Smooth muscle cell (in vitro differentiated cells): ENCODE results near the gene C10orf105. TPM values are rescaled to one million over a fixed set of nuclear protein-coding genes. Genes with fewer than 3 reads are reported as not detected.

Source experiments
- DNase-seq: peaks from one replicate; lab custom pipeline; 2025; ENCODE audit not compliant: unreplicated experiment; lab: John Stamatoyannopoulos, UW
- H2AFZ ChIP-seq: fragments of 200-600 bp; sonication (generic); 2 replicates; pipeline ENCODE4 v1.6.0; 2016; ENCODE audit warnings: antibody characterized with exemption, low read depth, mild to moderate bottlenecking
- H3F3A ChIP-seq: fragments of 200-600 bp; sonication (generic); 2 replicates; pipeline ENCODE4 v1.6.0; 2017; ENCODE audit warnings: antibody characterized with exemption, low read depth
- H3K27ac ChIP-seq: fragments of 200-600 bp; sonication (generic); 2 replicates; pipeline ENCODE4 v1.5.1; 2016; ENCODE audit warnings: low read depth, mild to moderate bottlenecking
- H3K27me3 ChIP-seq: fragments of 200-600 bp; sonication (generic); 2 replicates; pipeline ENCODE4 v1.6.1; 2016; ENCODE audit warnings: low read depth, mild to moderate bottlenecking
- H3K36me3 ChIP-seq: fragments of 200-600 bp; sonication (generic); 2 replicates; pipeline ENCODE4 v1.5.1; 2016; ENCODE audit warnings: low read depth
- H3K4me1 ChIP-seq: fragments of 200-600 bp; sonication (generic); 2 replicates; pipeline ENCODE4 v1.5.1; 2016; ENCODE audit warnings: low read depth
- H3K4me2 ChIP-seq: fragments of 200-600 bp; sonication (generic); 2 replicates; pipeline ENCODE4 v1.6.0; 2016; ENCODE audit warnings: mild to moderate bottlenecking
- H3K4me3 ChIP-seq: fragments of 200-600 bp; sonication (generic); 2 replicates; pipeline ENCODE4 v1.5.1; 2016; ENCODE audit warnings: mild to moderate bottlenecking
- H3K79me2 ChIP-seq: fragments of 200-600 bp; sonication (generic); 2 replicates; pipeline ENCODE4 v1.6.0; 2016; ENCODE audit warnings: low read depth, mild to moderate bottlenecking
- H3K9ac ChIP-seq: fragments of 200-600 bp; sonication (generic); 2 replicates; pipeline ENCODE4 v1.6.0; 2016; ENCODE audit warnings: low read depth
- H3K9me3 ChIP-seq: fragments of 200-600 bp; sonication (generic); replicated peaks from 2 replicates; pipeline ENCODE4 v1.5.1; 2016; ENCODE audit warnings: low read depth
- H4K20me1 ChIP-seq: fragments of 200-600 bp; sonication (generic); 2 replicates; pipeline ENCODE4 v1.6.0; 2016; ENCODE audit warnings: low read depth
- WGBS: methylation state at CpG from one replicate; pipeline ENCODE4 v1.1.7; 2016; ENCODE audit warnings: low lambda C conversion rate; 5-methylcytosine and 5-hydroxymethylcytosine counted together
- polyA plus RNA-seq: library from polyadenylated mRNA; unstranded; fragments of >200 nt; fragmentation: Nextera tagmentation; extraction: Ambion mirVana; gene quantifications from 2 replicates; pipeline ENCODE4 v1.2.1, GENCODE V29; 2016
- total RNA-seq: library from RNA; depleted of rRNA; stranded (reverse); fragments of >200 nt; gene quantifications from 2 replicates; pipeline ENCODE4 v1.2.3, GENCODE V29; 2014
- TF ChIP-seq, protein P1 (sequence below): fragments of 200-600 bp; sonication (generic); IDR thresholded peaks from 2 replicates; pipeline ENCODE4 v1.5.1; 2017; ENCODE audit warnings: borderline replicate concordance, mild to moderate bottlenecking, antibody characterized with exemption; ENCODE audit not compliant: insufficient read depth, poor library complexity, severe bottlenecking

Gene C10orf105
- total and polyA plus RNA-seq, 2 experiments from 2014 or later = 0.09 TPM; not detected in 1

- H3K4me3 ChIP-seq = no peak overlapping the region
- H3K4me1 ChIP-seq = no peaks in the 10 kb centered on the region
- no peak overlapping the region for H2AFZ ChIP-seq
- no peak overlapping the region for H3K9ac ChIP-seq
- H3K4me2 ChIP-seq = no peak overlapping the region
- H3K79me2 ChIP-seq = no peaks in the 10 kb centered on the region
- no peaks in the 10 kb centered on the region for H3K9me3 ChIP-seq
- no peak overlapping the region for H3K27ac ChIP-seq
- no peak for DNase-seq
- TF ChIP-seq, protein P1, sequence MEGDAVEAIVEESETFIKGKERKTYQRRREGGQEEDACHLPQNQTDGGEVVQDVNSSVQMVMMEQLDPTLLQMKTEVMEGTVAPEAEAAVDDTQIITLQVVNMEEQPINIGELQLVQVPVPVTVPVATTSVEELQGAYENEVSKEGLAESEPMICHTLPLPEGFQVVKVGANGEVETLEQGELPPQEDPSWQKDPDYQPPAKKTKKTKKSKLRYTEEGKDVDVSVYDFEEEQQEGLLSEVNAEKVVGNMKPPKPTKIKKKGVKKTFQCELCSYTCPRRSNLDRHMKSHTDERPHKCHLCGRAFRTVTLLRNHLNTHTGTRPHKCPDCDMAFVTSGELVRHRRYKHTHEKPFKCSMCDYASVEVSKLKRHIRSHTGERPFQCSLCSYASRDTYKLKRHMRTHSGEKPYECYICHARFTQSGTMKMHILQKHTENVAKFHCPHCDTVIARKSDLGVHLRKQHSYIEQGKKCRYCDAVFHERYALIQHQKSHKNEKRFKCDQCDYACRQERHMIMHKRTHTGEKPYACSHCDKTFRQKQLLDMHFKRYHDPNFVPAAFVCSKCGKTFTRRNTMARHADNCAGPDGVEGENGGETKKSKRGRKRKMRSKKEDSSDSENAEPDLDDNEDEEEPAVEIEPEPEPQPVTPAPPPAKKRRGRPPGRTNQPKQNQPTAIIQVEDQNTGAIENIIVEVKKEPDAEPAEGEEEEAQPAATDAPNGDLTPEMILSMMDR = no peak
- no peaks in the 10 kb centered on the region for H3K36me3 ChIP-seq
- no peaks in the 10 kb centered on the region for H4K20me1 ChIP-seq
- H3F3A ChIP-seq = no peaks in the 10 kb centered on the region
- 93% methylated on average over 2 of the region's 2 CpGs for WGBS
- H3K27me3 ChIP-seq = no peaks in the 10 kb centered on the region
Observed at GRCh38 chr10:71747039-71747531, 27.5 kb upstream of the C10orf105 start.

GRCh38 chr10:71746344-71747037 lies 26.9 kb upstream of the C10orf105 start:
- DNase-seq = no peak
- H3K79me2 ChIP-seq = no peaks in the 10 kb centered on the region
- no peaks in the 10 kb centered on the region for H3K27me3 ChIP-seq
- no peak overlapping the region for H3K9ac ChIP-seq
- H4K20me1 ChIP-seq = no peaks in the 10 kb centered on the region
- no peak overlapping the region for H3K4me3 ChIP-seq
- no peak overlapping the region for H3K27ac ChIP-seq
- H2AFZ ChIP-seq = no peak overlapping the region
- H3K4me2 ChIP-seq = no peak overlapping the region
- TF ChIP-seq, protein P1 = no peak
- H3K4me1 ChIP-seq = no peaks in the 10 kb centered on the region
- H3K9me3 ChIP-seq = no peaks in the 10 kb centered on the region
- WGBS = 76% methylated on average over 13 of the region's 13 CpGs
- no peaks in the 10 kb centered on the region for H3F3A ChIP-seq
- H3K36me3 ChIP-seq = no peaks in the 10 kb centered on the region

- TF ChIP-seq, protein P1 = no peak
- no peaks in the 10 kb centered on the region for H3K9me3 ChIP-seq
Observed at GRCh38 chr10:71745664-71746250, 26.2 kb upstream of the C10orf105 start.

More at GRCh38 chr10:71745664-71746250, 26.2 kb upstream of the C10orf105 start:
- no peak overlapping the region for H3K27ac ChIP-seq
- H3K9ac ChIP-seq = no peak overlapping the region
- H3K4me2 ChIP-seq = no peak overlapping the region
- H2AFZ ChIP-seq = no peak overlapping the region
- WGBS = 97% methylated on average over 2 of the region's 2 CpGs
- no peaks in the 10 kb centered on the region for H3F3A ChIP-seq
- no peaks in the 10 kb centered on the region for H3K27me3 ChIP-seq
- H3K79me2 ChIP-seq = no peaks in the 10 kb centered on the region
- no peaks in the 10 kb centered on the region for H4K20me1 ChIP-seq
- no peaks in the 10 kb centered on the region for H3K4me1 ChIP-seq
- no peak overlapping the region for H3K4me3 ChIP-seq
- no peaks in the 10 kb centered on the region for H3K36me3 ChIP-seq
- no peak for DNase-seq
